DLD1 (cell line): Measurements from ENCODE around the gene IRF4.
"Not testable (repeated sequence)": the region's sequence is repeated elsewhere in the genome, so short reads cannot be mapped to it uniquely, and the experiment has no call there.

Source experiments
- in situ Hi-C: cut with HindIII; loops from 2 replicates; pipeline ENCODE4 v1.10.0; 2017; ENCODE audit warnings: low sequenced_read_pairs

IRF4 gene

GRCh38 chr6:411402-412145 is 20.0 kb downstream of the IRF4 start:
- in situ Hi-C loops = no loop called here

DNA sequence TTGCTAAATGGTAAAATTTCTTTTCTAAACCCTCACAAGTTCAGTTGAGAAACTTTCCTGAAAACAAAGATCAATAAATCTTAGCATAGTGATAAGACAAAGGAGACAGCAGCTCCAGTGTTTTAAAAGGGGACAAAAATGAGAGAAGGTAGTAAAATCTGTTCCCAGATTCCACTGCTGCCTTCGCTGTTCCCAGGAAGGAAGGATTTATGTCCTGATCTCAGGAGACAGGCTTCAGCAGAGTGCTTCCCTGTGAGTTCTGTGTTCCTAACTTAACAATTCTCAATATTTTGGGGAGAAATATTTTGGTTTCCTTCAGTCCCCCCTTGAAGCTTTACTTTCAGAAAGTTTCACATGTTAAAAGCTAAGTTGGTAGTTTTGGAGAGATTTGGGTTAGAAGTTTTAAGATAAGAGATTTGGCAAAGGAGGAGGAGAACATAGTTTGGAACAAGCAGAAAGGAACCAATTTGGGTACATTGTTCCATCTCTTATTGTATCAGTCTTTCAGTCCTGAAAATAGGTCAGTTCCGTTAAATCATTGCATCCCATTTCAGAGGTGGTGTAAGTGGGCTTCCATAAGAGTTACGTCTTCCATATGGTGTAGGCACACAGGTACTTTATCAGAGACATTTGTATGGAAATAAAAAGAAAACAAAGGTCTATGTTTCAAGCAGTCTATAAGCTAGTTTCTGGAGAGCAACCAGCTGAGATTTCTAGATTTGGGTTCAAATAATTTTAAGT is 20.8 kb downstream of the IRF4 start:
- in situ Hi-C loops = no loop called here

- in situ Hi-C loops = no loop called here
These were observed 22.9 kb downstream of the IRF4 start for GRCh38 chr6:414447-414846.

DNA sequence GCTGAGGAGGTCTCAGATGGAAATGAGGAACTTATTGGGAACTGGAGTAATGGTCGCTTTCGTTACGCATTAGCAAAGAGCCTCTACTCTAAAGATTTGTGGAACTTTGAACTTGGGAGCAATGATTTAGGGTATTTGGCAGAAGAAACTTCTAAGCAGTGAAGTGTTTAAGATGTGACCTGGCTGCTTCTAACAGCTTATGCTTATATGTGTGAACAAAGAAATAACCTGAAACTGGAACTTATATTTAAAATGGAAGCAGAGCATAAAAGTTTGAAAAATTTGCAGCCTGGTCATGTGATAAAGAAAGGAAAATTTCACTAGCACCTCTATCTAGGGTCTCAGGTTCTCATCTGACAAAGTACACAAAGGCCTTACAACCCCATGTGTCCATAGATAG is 23.5 kb downstream of the IRF4 start:
- in situ Hi-C loops = no loop called here

DNA sequence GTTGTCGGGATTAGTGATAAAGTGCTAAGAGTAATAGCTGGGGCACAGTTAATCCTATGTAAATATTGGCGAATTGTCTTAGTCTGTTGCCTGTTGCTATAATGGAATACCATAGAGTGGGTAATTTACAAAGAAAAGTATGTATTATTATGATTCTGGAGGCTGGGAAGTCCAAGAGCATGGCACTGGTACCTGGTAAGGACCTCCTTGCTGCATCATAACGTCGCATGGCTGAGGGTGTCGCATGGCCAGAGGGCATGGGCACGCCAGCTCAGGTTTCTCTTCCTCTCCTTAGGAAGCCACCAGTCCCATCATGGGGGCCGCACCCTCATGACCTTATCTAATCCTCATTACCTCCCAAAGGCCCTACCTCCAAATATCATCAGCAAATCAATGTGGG is 29.7 kb downstream of the IRF4 start:
- in situ Hi-C loops = no loop called here

GRCh38 chr6:422433-423054 is 31.0 kb downstream of the IRF4 start:
- in situ Hi-C loops = no loop called here

GRCh38 chr6:423055-423798 is 31.7 kb downstream of the IRF4 start:
- in situ Hi-C loops = no loop called here

GRCh38 chr6:423799-424345 is 32.3 kb downstream of the IRF4 start:
- in situ Hi-C loops = no loop called here

DNA sequence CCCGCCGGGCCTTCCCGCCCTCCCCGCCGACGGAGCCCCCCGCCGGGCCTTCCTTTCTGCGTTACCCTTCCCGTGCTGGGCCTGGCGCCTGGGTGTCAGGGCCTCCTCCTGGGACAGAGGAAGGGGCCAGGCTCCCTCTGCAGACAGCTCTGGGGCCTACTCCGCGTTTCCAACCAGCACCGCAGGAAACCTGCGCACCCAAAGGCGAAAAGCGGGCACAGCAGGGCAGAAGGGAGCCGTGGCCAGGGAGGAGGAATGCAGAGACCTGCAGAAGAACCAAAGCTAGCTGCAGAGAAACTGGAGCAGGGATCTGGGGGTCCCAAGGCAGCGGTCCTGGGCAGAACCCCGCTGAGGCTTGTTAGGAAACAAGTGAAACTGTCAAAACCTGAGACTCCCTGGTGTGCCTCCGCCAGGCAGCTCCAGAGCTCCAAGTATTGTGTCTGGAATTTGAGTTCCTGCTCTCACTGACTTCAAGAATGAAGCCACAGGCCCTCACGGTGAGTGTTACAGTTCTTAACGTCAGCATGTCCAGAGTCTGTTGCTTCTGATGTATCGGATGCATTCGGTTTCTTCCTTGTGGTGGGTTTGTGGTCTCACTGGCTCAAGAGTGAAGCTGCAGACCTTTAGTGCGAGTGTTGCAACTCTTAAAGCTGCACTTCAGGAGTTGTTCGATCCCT is 33.3 kb downstream of the IRF4 start:
- in situ Hi-C loops = no loop called here

DNA sequence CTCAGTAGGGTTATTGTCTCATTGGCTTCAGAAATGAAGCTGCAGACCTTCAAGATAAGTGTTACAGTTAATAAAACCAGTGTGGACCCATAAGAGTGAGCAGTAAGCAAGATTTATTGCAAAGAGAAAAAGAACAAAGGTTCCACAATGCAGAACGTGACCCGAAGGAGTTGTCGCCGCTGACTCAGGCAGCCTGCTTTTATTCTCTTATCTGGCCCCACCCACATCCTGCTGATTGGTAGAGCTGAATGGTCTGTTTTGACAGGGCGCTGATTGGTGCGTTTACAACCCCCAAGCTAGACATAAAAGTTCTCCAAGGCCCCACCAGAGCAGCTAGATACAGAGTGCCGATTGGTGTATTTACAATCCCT is 33.9 kb downstream of the IRF4 start:
- in situ Hi-C loops = not testable (repeated sequence)

DNA sequence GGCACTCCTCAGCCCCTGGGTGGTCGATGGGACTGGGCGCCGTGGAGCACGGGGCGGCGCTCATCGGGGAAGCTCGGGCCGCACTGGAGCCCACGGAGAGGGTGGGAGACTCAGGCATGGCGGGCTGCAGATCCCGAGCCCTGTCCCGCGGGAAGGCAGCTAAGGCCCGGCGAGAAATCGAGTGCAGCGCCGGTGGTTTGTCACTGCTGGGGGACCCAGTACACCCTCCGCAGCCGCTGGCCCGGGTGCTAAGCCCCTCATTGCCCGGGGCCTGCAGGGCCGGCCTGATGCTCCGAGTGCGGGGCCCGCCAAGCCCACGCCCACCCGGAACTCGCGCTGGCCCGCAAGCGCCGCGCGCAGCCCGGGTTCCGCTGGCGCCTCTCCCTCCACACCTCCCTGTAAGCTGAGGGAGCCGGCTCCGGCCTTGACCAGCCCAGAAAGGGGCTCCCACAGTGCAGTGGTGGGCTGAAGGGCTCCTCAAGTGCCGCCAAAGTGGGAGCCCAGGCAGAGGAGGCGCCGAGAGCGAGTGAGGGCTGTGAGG is 34.7 kb downstream of the IRF4 start:
- in situ Hi-C loops = not testable (repeated sequence)

DNA sequence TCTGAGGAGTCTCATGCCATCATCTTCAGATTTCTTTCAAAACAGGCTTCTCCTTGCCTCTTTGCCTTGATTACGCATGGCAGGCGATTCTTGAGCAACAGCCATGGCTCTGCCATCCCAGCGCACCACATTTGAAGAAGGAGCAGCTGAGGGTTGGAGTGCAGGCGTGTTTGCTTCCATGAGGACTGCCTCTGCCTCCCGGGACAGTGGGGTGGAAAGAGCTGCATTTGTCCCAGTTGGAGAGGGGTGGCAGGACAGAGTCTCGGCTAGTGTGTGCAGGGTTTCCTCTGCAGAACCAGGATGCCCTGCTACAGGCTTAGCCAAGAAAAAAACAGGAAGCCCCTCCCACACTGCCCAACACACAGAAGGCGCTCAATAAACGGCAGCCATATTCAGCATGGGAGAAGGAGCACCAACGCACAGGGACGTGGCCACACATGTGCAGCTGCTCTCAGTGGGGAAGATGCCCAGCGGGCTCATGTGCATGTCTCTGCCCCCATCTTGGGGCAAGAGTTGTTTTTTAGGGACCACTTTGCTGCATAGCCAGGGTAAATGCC is 36.6 kb downstream of the IRF4 start:
- in situ Hi-C loops = no loop called here

DNA sequence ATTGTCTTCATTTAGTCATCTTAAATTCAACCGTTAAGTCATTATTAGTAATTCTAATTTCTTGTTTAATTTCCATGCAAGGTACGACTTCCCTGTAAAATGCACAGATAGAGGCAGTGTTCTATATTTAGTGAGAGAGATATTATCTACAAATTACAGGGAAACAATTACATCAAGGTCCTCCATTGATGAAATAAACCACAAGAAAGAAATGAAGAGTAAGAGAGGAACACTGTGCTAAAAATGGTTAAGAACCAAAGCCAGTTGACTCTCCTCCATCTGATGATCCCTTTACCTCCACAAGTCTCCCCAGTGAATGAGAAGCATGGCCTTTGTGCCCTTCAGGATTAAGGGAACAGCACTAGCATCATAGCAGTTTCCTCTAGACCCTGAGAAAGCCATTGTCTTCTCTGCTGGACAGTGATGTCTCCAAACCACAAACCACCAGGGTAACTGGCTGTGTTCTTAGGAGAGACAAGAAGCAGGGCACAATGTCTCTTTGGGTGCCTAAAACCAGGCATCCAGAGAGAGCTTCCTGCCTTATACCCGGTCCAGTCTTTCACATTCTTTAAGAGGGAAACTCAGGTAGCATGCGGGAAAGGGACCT is 38.1 kb downstream of the IRF4 start:
- in situ Hi-C loops = no loop called here

- in situ Hi-C loops = no loop called here
These were observed 40.0 kb downstream of the IRF4 start for GRCh38 chr6:431504-431903.

- in situ Hi-C loops = no loop called here
These were observed 40.4 kb downstream of the IRF4 start for GRCh38 chr6:431986-432385.

GRCh38 chr6:434051-434705 is 42.6 kb downstream of the IRF4 start:
- in situ Hi-C loops = no loop called here

DNA sequence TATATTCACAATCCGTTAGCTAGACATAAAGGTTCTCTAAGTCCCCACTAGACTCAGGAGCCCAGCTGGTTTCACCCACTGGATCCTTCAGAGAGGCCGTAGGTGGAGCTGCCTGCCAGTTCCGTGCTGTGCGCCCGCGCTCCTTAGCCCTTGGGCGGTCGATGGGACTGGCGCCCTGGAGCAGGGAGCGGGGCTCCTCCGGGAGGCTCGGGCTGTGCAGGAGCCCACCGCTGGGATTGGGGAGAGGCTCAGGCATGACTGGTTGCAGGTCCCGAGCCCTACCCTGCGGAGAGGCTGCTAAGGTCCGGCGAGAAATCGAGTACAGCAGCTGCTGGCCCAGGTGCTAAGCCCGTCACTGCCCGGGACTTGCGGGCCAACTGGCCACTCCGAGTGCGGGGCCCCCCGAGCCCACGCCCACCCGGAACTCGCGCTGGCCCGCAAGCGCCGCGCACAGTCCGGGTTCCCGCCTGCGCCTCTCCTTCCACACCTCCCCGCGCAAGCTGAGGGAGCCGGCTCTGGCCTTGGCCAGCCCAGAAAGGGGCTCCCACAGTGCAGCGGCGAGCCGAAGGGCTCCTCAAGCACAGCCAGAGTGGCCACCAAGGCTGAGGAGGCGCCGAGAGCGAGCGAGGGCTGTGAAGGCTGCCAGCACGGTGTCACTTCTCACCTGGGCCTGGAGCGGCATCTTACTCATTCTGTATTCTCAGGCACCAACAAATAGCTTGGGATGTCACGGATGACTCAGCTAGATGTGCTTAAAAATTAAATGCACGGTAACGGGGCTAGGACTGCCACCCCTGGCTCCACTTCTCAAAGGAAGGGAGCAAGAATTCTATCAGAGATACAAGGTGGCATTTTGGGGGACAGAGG is 44.1 kb downstream of the IRF4 start:
- in situ Hi-C loops = no loop called here
